Fibroblast of lung (primary cell): Measurements from ENCODE around the gene APC. TPM values are rescaled to one million over a fixed set of nuclear protein-coding genes. Genes with fewer than 3 reads are reported as not detected.

ENCODE experiments used
- DNase-seq, 2 donors: peaks; one replicate each; pipeline versions ENCODE4 v3.0.0 to v3.0.0-alpha.2; 2010; ENCODE audit warnings: low read depth in 2 of 2
- H2AFZ ChIP-seq: 2 replicates; pipeline ENCODE4 v1.5.1; 2012; ENCODE audit warnings: low read length, control low read depth, inconsistent platforms
- H3K27ac ChIP-seq: 2 replicates; pipeline ENCODE4 v1.5.1; 2011; ENCODE audit warnings: low read length, control low read depth; ENCODE audit not compliant: insufficient read depth
- H3K27me3 ChIP-seq: 2 replicates; pipeline ENCODE4 v1.5.1; 2011; ENCODE audit warnings: mild to moderate bottlenecking, low read length; ENCODE audit not compliant: control insufficient read depth, insufficient read depth
- H3K36me3 ChIP-seq: 2 replicates; pipeline ENCODE4 v1.5.1; 2011; ENCODE audit warnings: low read length; ENCODE audit not compliant: control insufficient read depth, insufficient read depth
- H3K4me1 ChIP-seq: 2 replicates; pipeline ENCODE4 v1.5.1; 2011; ENCODE audit warnings: low read length; ENCODE audit not compliant: control insufficient read depth, insufficient read depth; ENCODE audit errors: extremely low read depth
- H3K4me2 ChIP-seq: 2 replicates; pipeline ENCODE4 v1.5.1; 2011; ENCODE audit warnings: low read length, control low read depth; ENCODE audit not compliant: insufficient read depth; ENCODE audit errors: extremely low read depth
- H3K4me3 ChIP-seq, 4 experiments: fragments of 200-600 bp in 1 of 4; sonication (generic) in 1 of 4; replicated peaks in 1 of 4; 2 replicates each; pipeline ENCODE4 v1.5.1; 2011 to 2016; ENCODE audit warnings: low read length in 4 of 4, low read depth in 3 of 4, mild to moderate bottlenecking in 3 of 4, control low read depth in 2 of 4, inconsistent platforms in 1 of 4, mixed read lengths in 1 of 4; ENCODE audit not compliant: insufficient read depth in 1 of 4; ENCODE audit errors: control extremely low read depth in 1 of 4
- H3K79me2 ChIP-seq: 2 replicates; pipeline ENCODE4 v1.5.1; 2012; ENCODE audit warnings: mild to moderate bottlenecking, low read length, inconsistent platforms; ENCODE audit not compliant: control insufficient read depth, insufficient read depth
- H3K9ac ChIP-seq: 2 replicates; pipeline ENCODE4 v1.5.1; 2011; ENCODE audit warnings: mild to moderate bottlenecking, low read length, control low read depth; ENCODE audit not compliant: insufficient read depth
- H3K9me3 ChIP-seq: 2 replicates; pipeline ENCODE4 v1.5.1; 2012; ENCODE audit warnings: low read depth, low read length; ENCODE audit not compliant: control insufficient read depth, insufficient read depth
- H4K20me1 ChIP-seq: 2 replicates; pipeline ENCODE4 v1.5.1; 2011; ENCODE audit warnings: low read length; ENCODE audit not compliant: control insufficient read depth, insufficient read depth; ENCODE audit errors: extremely low read depth
- CTCF ChIP-seq, 2 donors: IDR thresholded peaks in 1 of 2; conservative IDR thresholded peaks in 1 of 2; 1 replicate in 1 of 2; 2 replicates in 1 of 2; pipeline ENCODE4 v1.5.1; 2011 to 2012; ENCODE audit warnings: low read length in 2 of 2, control low read depth in 1 of 2, inconsistent platforms in 1 of 2, low read depth in 1 of 2, mild to moderate bottlenecking in 1 of 2
- EZH2 ChIP-seq: IDR thresholded peaks from 2 replicates; pipeline ENCODE4 v1.5.1; 2012; ENCODE audit warnings: low read length, control low read depth, mild to moderate bottlenecking; ENCODE audit errors: missing control alignments
- polyA plus RNA-seq, 2 donors: library from polyadenylated mRNA; depleted of rRNA in 1 of 2; stranded (reverse) in 1 of 2; unstranded in 1 of 2; fragments of >200 nt; gene quantifications; 2 replicates each; pipeline ENCODE4 v1.2.1, GENCODE V29; 2011 to 2012; ENCODE audit warnings: missing spikeins in 1 of 2
- total RNA-seq: library from RNA; depleted of rRNA; stranded (reverse); fragments of >200 nt; gene quantifications from 2 replicates; pipeline ENCODE4 v1.2.1, GENCODE V29; 2014

Gene APC
- total and polyA plus RNA-seq, 2 donors (not counting 1 experiment from before 2014, with no cell fraction given), result 23.6 to 69.9 TPM

- Histone ChIP-seq H3K9ac (no peak overlapping the region), H3K9me3 (no peaks in the 10 kb centered on the region), H3K27me3 (no peaks in the 10 kb centered on the region), H3K79me2 (peaks cover 12% of the 10 kb centered on the region), H4K20me1 (no peaks in the 10 kb centered on the region), H3K4me1 (no peaks in the 10 kb centered on the region), H3K4me3 (no peak overlapping the region), H2AFZ (no peak overlapping the region), H3K4me2 (no peak overlapping the region), H3K36me3 (no peaks in the 10 kb centered on the region), H3K27ac (no peak overlapping the region)
- DNase-seq, result no peak
- no peak for TF ChIP-seq CTCF (conservative IDR thresholded peaks at IDR 0.05 in 1 of 2, IDR thresholded peaks at IDR 0.05 in 1 of 2; ENCODE audit: low read depth in 1 of 2, low read length in 2 of 2)
- TF ChIP-seq EZH2, result no peak
These were observed 14.7 kb downstream of the APC start for GRCh38 chr5:112752335-112752734.

GRCh38 chr5:112755703-112756102, 18.0 kb downstream of the APC start:
- no peaks in the 10 kb centered on the region for H4K20me1 ChIP-seq
- H3K9me3 ChIP-seq, result no peaks in the 10 kb centered on the region
- H3K27me3 ChIP-seq, result no peaks in the 10 kb centered on the region
- H3K4me3 ChIP-seq, result no peak overlapping the region
- H3K4me2 ChIP-seq, result no peak overlapping the region
- H3K9ac ChIP-seq, result no peak overlapping the region
- TF ChIP-seq CTCF (conservative IDR thresholded peaks at IDR 0.05 in 1 of 2, IDR thresholded peaks at IDR 0.05 in 1 of 2; ENCODE audit: low read depth in 1 of 2, low read length in 2 of 2) (no peak), EZH2 (no peak)
- DNase-seq, result no peak
- no peaks in the 10 kb centered on the region for H3K4me1 ChIP-seq
- no peak overlapping the region for H2AFZ ChIP-seq
- H3K27ac ChIP-seq, result no peak overlapping the region
- peaks cover 7% of the 10 kb centered on the region for H3K79me2 ChIP-seq
- H3K36me3 ChIP-seq, result no peaks in the 10 kb centered on the region

GRCh38 chr5:112757468-112758208, 20.0 kb downstream of the APC start:
- H3K4me1 ChIP-seq, result peaks cover 7% of the 10 kb centered on the region
- no peaks in the 10 kb centered on the region for H3K9me3 ChIP-seq
- H3K9ac ChIP-seq, result no peak overlapping the region
- no peaks in the 10 kb centered on the region for H4K20me1 ChIP-seq
- no peak overlapping the region for H3K27ac ChIP-seq
- TF ChIP-seq CTCF (conservative IDR thresholded peaks at IDR 0.05 in 1 of 2, IDR thresholded peaks at IDR 0.05 in 1 of 2; ENCODE audit: low read depth in 1 of 2, low read length in 2 of 2) (peak; percentile 33 to 68), EZH2 (no peak)
- no peaks in the 10 kb centered on the region for H3K36me3 ChIP-seq
- H3K79me2 ChIP-seq, result peaks cover 4% of the 10 kb centered on the region
- H3K27me3 ChIP-seq, result no peaks in the 10 kb centered on the region
- DNase-seq, result peak; percentile 48 to 80
- no peak overlapping the region for H2AFZ ChIP-seq
- no peak overlapping the region for H3K4me2 ChIP-seq
- no peak overlapping the region for H3K4me3 ChIP-seq
